H9 (cell line): Measurements from ENCODE around the gene CYP2B6. TPM values are rescaled to one million over a fixed set of nuclear protein-coding genes. Genes with fewer than 3 reads are reported as not detected.

Source experiments
- DNase-seq: peaks from one replicate; pipeline ENCODE4 v3.0.0-alpha.2; 2017
- H2AFZ ChIP-seq: one replicate; pipeline ENCODE4 v1.6.1; 2013; ENCODE audit warnings: mild to moderate bottlenecking, low read length, control low read depth, moderate library complexity
- H2AK5ac ChIP-seq: 2 replicates; pipeline ENCODE4 v1.6.1; 2013; ENCODE audit warnings: low read length, control low read depth, mixed read lengths; ENCODE audit not compliant: insufficient read length
- H2BK120ac ChIP-seq: one replicate; pipeline ENCODE4 v1.6.1; 2013; ENCODE audit warnings: low read depth, mild to moderate bottlenecking, low read length, control low read depth, inconsistent platforms; ENCODE audit not compliant: poor library complexity, severe bottlenecking
- H2BK12ac ChIP-seq: 2 replicates; pipeline ENCODE4 v1.6.1; 2013; ENCODE audit warnings: low read length, control low read depth, mixed read lengths, low read depth; ENCODE audit not compliant: insufficient read length
- H2BK15ac ChIP-seq: 2 replicates; pipeline ENCODE4 v1.6.1; 2013; ENCODE audit warnings: low read depth, low read length, control low read depth
- H2BK20ac ChIP-seq: one replicate; pipeline ENCODE4 v1.6.1; 2013; ENCODE audit warnings: low read depth, mild to moderate bottlenecking, low read length, control low read depth, inconsistent platforms; ENCODE audit not compliant: poor library complexity, severe bottlenecking
- H2BK5ac ChIP-seq: 2 replicates; pipeline ENCODE4 v1.6.1; 2013; ENCODE audit warnings: low read length, control low read depth, mixed read lengths; ENCODE audit not compliant: insufficient read length
- H3K14ac ChIP-seq: 2 replicates; pipeline ENCODE4 v1.6.1; 2013; ENCODE audit warnings: low read length, control low read depth; ENCODE audit not compliant: insufficient read depth
- H3K18ac ChIP-seq: 2 replicates; pipeline ENCODE4 v1.6.1; 2013; ENCODE audit warnings: low read depth, mild to moderate bottlenecking, mixed read lengths, low read length, control low read depth; ENCODE audit not compliant: insufficient read length
- H3K23ac ChIP-seq: 2 replicates; pipeline ENCODE4 v1.6.1; 2013; ENCODE audit warnings: low read length, control low read depth, mixed read lengths, low read depth; ENCODE audit not compliant: insufficient read length
- H3K23me2 ChIP-seq: 2 replicates; pipeline ENCODE4 v1.6.1; 2013; ENCODE audit warnings: low read depth, mild to moderate bottlenecking, mixed read lengths, low read length, control low read depth; ENCODE audit not compliant: insufficient read length, poor library complexity, severe bottlenecking
- H3K27ac ChIP-seq: 2 replicates; pipeline ENCODE4 v1.5.1; 2013; ENCODE audit warnings: low read length, control low read depth, mixed read lengths, low read depth; ENCODE audit not compliant: insufficient read length
- H3K27me3 ChIP-seq: 2 replicates; pipeline ENCODE4 v1.6.1; 2013; ENCODE audit warnings: low read length, control low read depth, inconsistent platforms; ENCODE audit not compliant: insufficient read depth
- H3K4ac ChIP-seq: 2 replicates; pipeline ENCODE4 v1.6.1; 2013; ENCODE audit warnings: low read depth, mild to moderate bottlenecking, control low read depth, inconsistent platforms, low read length, moderate library complexity
- H3K4me1 ChIP-seq: 2 replicates; pipeline ENCODE4 v1.6.1; 2013; ENCODE audit warnings: low read length, control low read depth, inconsistent platforms; ENCODE audit not compliant: insufficient read depth
- H3K4me2 ChIP-seq: 2 replicates; pipeline ENCODE4 v1.6.1; 2013; ENCODE audit warnings: low read length, control low read depth, mixed read lengths; ENCODE audit not compliant: insufficient read length, insufficient read depth
- H3K56ac ChIP-seq: 2 replicates; pipeline ENCODE4 v1.6.1; 2013; ENCODE audit warnings: low read depth, mild to moderate bottlenecking, mixed read lengths, low read length, control low read depth; ENCODE audit not compliant: insufficient read length
- H3K79me1 ChIP-seq: 2 replicates; pipeline ENCODE4 v1.6.1; 2013; ENCODE audit warnings: low read depth, mild to moderate bottlenecking, moderate library complexity, low read length, control low read depth, inconsistent platforms; ENCODE audit not compliant: insufficient read depth, poor library complexity, severe bottlenecking
- H3K79me2 ChIP-seq: 2 replicates; pipeline ENCODE4 v1.6.1; 2013; ENCODE audit warnings: low read length, control low read depth, inconsistent platforms; ENCODE audit not compliant: insufficient read depth
- H3K9ac ChIP-seq: 2 replicates; pipeline ENCODE4 v1.6.1; 2013; ENCODE audit warnings: low read length, control low read depth, mixed read lengths; ENCODE audit not compliant: insufficient read length; ENCODE audit errors: extremely low read depth
- H3K9me3 ChIP-seq: one replicate; pipeline ENCODE4 v1.6.1; 2013; ENCODE audit warnings: low read depth, low read length, inconsistent platforms; ENCODE audit not compliant: control insufficient read depth
- H3T11ph ChIP-seq: one replicate; pipeline ENCODE4 v1.6.1; 2013; ENCODE audit warnings: mild to moderate bottlenecking, low read length, control low read depth, inconsistent platforms
- H4K20me1 ChIP-seq: one replicate; pipeline ENCODE4 v1.6.1; 2013; ENCODE audit not compliant: control insufficient read depth, insufficient read length, insufficient read depth
- H4K5ac ChIP-seq: 2 replicates; pipeline ENCODE4 v1.6.1; 2013; ENCODE audit warnings: low read depth, mild to moderate bottlenecking, mixed read lengths, low read length, control low read depth; ENCODE audit not compliant: insufficient read length
- H4K8ac ChIP-seq: replicated peaks from 2 replicates; pipeline ENCODE4 v1.6.1; 2013; ENCODE audit warnings: low read length, control low read depth, mixed read lengths, low read depth; ENCODE audit not compliant: insufficient read length
- H4K91ac ChIP-seq: 2 replicates; pipeline ENCODE4 v1.6.1; 2013; ENCODE audit warnings: low read depth, mild to moderate bottlenecking, moderate library complexity, mixed read lengths, low read length, control low read depth; ENCODE audit not compliant: insufficient read length
- H3K27ac Mint-ChIP-seq, 3 experiments: 2 replicates in 2 of 3; 3 replicates in 1 of 3; pipeline ENCODE4 v1.8.0; 2020 to 2021; ENCODE audit warnings: mixed read lengths in 3 of 3, mild to moderate bottlenecking in 1 of 3, moderate library complexity in 1 of 3
- H3K27me3 Mint-ChIP-seq: 2 replicates; pipeline ENCODE4 v1.8.0; 2021; ENCODE audit warnings: low read depth, mild to moderate bottlenecking, moderate library complexity, mixed read lengths
- H3K36me3 Mint-ChIP-seq, 3 experiments: 2 replicates in 2 of 3; 3 replicates in 1 of 3; pipeline ENCODE4 v1.8.0; 2020 to 2021; ENCODE audit warnings: low read depth in 3 of 3, mixed read lengths in 3 of 3; ENCODE audit not compliant: insufficient read depth in 1 of 3
- H3K4me1 Mint-ChIP-seq, 2 experiments: 2 replicates each; pipeline ENCODE4 v1.8.0; 2020; ENCODE audit warnings: mixed read lengths in 2 of 2
- H3K4me3 Mint-ChIP-seq, 2 experiments: 2 replicates in 1 of 2; 3 replicates in 1 of 2; pipeline ENCODE4 v1.8.0; 2020 to 2021; ENCODE audit warnings: mild to moderate bottlenecking in 2 of 2, mixed read lengths in 2 of 2, moderate library complexity in 1 of 2
- H3K9me3 Mint-ChIP-seq, 2 experiments: 2 replicates in 1 of 2; 3 replicates in 1 of 2; pipeline ENCODE4 v1.8.0; 2020; ENCODE audit warnings: mild to moderate bottlenecking in 2 of 2, mixed read lengths in 2 of 2, moderate library complexity in 1 of 2
- CTCF ChIP-seq: fragments of 200-600 bp; sonication (generic); conservative IDR thresholded peaks from 3 replicates; pipeline ENCODE4 v1.8.0; 2021; ENCODE audit warnings: antibody characterized with exemption, mild to moderate bottlenecking
- WGBS: extraction: QIAGEN DNeasy Blood & Tissue Kit; methylation state at CpG from one replicate; pipeline ENCODE4 v1.1.7; 2013; ENCODE audit warnings: missing lambda C conversion rate, low lambda C conversion rate, mixed read lengths; ENCODE audit not compliant: insufficient read length; ENCODE audit errors: extremely low coverage; 5-methylcytosine and 5-hydroxymethylcytosine counted together
- total RNA-seq: library from RNA; stranded (reverse); gene quantifications from 2 replicates; pipeline ENCODE4 v1.2.1, GENCODE V29; 2021

CYP2B6 gene
- total RNA-seq, 1 experiment from 2014 or later = 3.0 TPM

- Histone ChIP-seq H3K4me2 (no peak overlapping the region), H2BK12ac (no peak overlapping the region), H4K8ac (no peak overlapping the region), H2AFZ (no peak overlapping the region), H3K9me3 (peaks cover 5% of the 10 kb centered on the region), H3K79me1 (no peaks in the 10 kb centered on the region), H4K91ac (no peak overlapping the region), H3K9ac (no peak overlapping the region), H3K27ac (no peak overlapping the region), H4K20me1 (no peaks in the 10 kb centered on the region), H3K23ac (no peak overlapping the region), H2AK5ac (no peak overlapping the region), H3K4ac (no peak overlapping the region), H2BK20ac (no peak overlapping the region), H3K79me2 (no peaks in the 10 kb centered on the region; the same call in 1 of the 2 replicates), H3K18ac (no peak overlapping the region), H3K56ac (no peak overlapping the region), H3K23me2 (no peaks in the 10 kb centered on the region), H4K5ac (no peak overlapping the region), H2BK120ac (no peak overlapping the region), H3K14ac (no peak overlapping the region), H2BK15ac (no peak overlapping the region), H2BK5ac (no peak overlapping the region), H3K4me1 (no peaks in the 10 kb centered on the region), H3K27me3 (no peaks in the 10 kb centered on the region), H3T11ph (no peak overlapping the region)
- no peak for TF ChIP-seq CTCF
- Mint-ChIP-seq H3K27me3 (peaks cover 15% of the 10 kb centered on the region), H3K36me3 (0 out of 7 replicates have a peak, but pooled peaks cover 0 to 4% (median 2%) of the 10 kb centered on the region in 3 experiments), H3K9me3 (peaks cover 18% of the 10 kb centered on the region in 2 experiments), H3K4me1 (0 out of 4 replicates have a peak, but pooled peaks cover 0 to 2% of the 10 kb centered on the region in 2 experiments), H3K27ac (no peak overlapping the region), H3K4me3 (no peak overlapping the region)
- DNase-seq = no peak
- no CpG with 5 or more reads among the region's 2 CpGs for WGBS
These were observed 44.0 kb upstream of the CYP2B6 start for GRCh38 chr19:40947114-40947513.
